Measurements from ENCODE around the gene NUDC.

The NUDC gene

GRCh38 chr1:26956321-26956720, 34.8 kb downstream of the NUDC start:
- Histone ChIP-seq H3K4me1 (ENCODE audit: control insufficient read depth, low read depth, low read length) (no peaks in the 10 kb centered on the region), H3K23ac (ENCODE audit: low read length) (no peak overlapping the region), H2AK5ac (ENCODE audit: low read length) (no peak overlapping the region), H3K36me3 (ENCODE audit: control insufficient read depth, insufficient read depth, low read length) (no peaks in the 10 kb centered on the region), H3K4me3 (ENCODE audit: low read length) (no peak overlapping the region), H3K18ac (ENCODE audit: low read length) (no peak overlapping the region), H4K8ac (ENCODE audit: low read depth, low read length) (no peak overlapping the region), H4K5ac (ENCODE audit: low read length) (no peak overlapping the region), H2BK15ac (replicated peaks; ENCODE audit: low read depth) (no peak overlapping the region), H2BK120ac (ENCODE audit: low read depth, low read length) (no peak overlapping the region), H3K79me1 (ENCODE audit: low read length) (no peaks in the 10 kb centered on the region), H2BK5ac (ENCODE audit: low read length) (no peak overlapping the region), H3K4ac (ENCODE audit: low read depth, low read length) (no peak overlapping the region), H3K4me2 (ENCODE audit: low read length) (no peak overlapping the region), H3K79me2 (ENCODE audit: control insufficient read depth, insufficient read depth, low read length) (peaks cover 1% of the 10 kb centered on the region), H3K27ac (ENCODE audit: low read depth, low read length) (no peak overlapping the region), H3K27me3 (ENCODE audit: insufficient read depth, low read length, poor library complexity) (no peaks in the 10 kb centered on the region), H3K56ac (ENCODE audit: low read length) (no peak overlapping the region), H3K9ac (ENCODE audit: low read length) (no peak overlapping the region)
- no CpG with 5 or more reads among the region's 3 CpGs for WGBS (ENCODE audit: extremely low coverage, insufficient coverage, low lambda C conversion rate)
- DNase-seq: no peak

- no peak overlapping the region for H4K5ac ChIP-seq (ENCODE audit: low read length)
- no peak overlapping the region for H3K23ac ChIP-seq (ENCODE audit: low read length)
Measured at GRCh38 chr1:26957306-26957705, 35.8 kb downstream of the NUDC start.

GRCh38 chr1:26959270-26959669, 37.7 kb downstream of the NUDC start:
- H3K23ac ChIP-seq (ENCODE audit: low read length): peak overlapping the region; percentile 80
- peaks cover 1% of the 10 kb centered on the region for H3K79me2 ChIP-seq (ENCODE audit: control insufficient read depth, insufficient read depth, low read length)
- peak overlapping the region; percentile 85 for H3K4me3 ChIP-seq (ENCODE audit: low read length)

More at GRCh38 chr1:26957306-26957705, 35.8 kb downstream of the NUDC start:
- Histone ChIP-seq H2BK5ac (ENCODE audit: low read length) (no peak overlapping the region), H3K4me3 (ENCODE audit: low read length) (no peak overlapping the region), H3K4me1 (ENCODE audit: control insufficient read depth, low read depth, low read length) (no peaks in the 10 kb centered on the region), H4K8ac (ENCODE audit: low read depth, low read length) (no peak overlapping the region), H3K79me1 (ENCODE audit: low read length) (no peaks in the 10 kb centered on the region), H3K4ac (ENCODE audit: low read depth, low read length) (no peak overlapping the region), H2AK5ac (ENCODE audit: low read length) (no peak overlapping the region), H3K18ac (ENCODE audit: low read length) (no peak overlapping the region), H3K79me2 (ENCODE audit: control insufficient read depth, insufficient read depth, low read length) (peaks cover 1% of the 10 kb centered on the region), H3K27me3 (ENCODE audit: insufficient read depth, low read length, poor library complexity) (no peaks in the 10 kb centered on the region), H3K56ac (ENCODE audit: low read length) (no peak overlapping the region), H2BK15ac (replicated peaks; ENCODE audit: low read depth) (no peak overlapping the region), H3K27ac (ENCODE audit: low read depth, low read length) (no peak overlapping the region), H3K4me2 (ENCODE audit: low read length) (no peak overlapping the region), H3K36me3 (ENCODE audit: control insufficient read depth, insufficient read depth, low read length) (no peaks in the 10 kb centered on the region), H3K9ac (ENCODE audit: low read length) (no peak overlapping the region), H2BK120ac (ENCODE audit: low read depth, low read length) (no peak overlapping the region)
- WGBS (ENCODE audit: extremely low coverage, insufficient coverage, low lambda C conversion rate): no CpG with 5 or more reads among the region's 3 CpGs
- DNase-seq: no peak

GRCh38 chr1:26959722-26960624, 38.4 kb downstream of the NUDC start, which contains the start of gene KDF1:
Gene KDF1, minus strand, starts transcription at chr1:26960468. Its CDS starts 8,088 bp downstream, at chr1:26952380.
- no peaks in the 10 kb centered on the region for H3K79me1 ChIP-seq (ENCODE audit: low read length)
- H3K23ac ChIP-seq (ENCODE audit: low read length): peak within 1 kb of the TSS; percentile 80
- H3K56ac ChIP-seq (ENCODE audit: low read length): peak within 1 kb of the TSS; percentile 97
- H2BK5ac ChIP-seq (ENCODE audit: low read length): no peak within 1 kb of the TSS
- no peaks in the 10 kb centered on the region for H3K4me1 ChIP-seq (ENCODE audit: control insufficient read depth, low read depth, low read length)
- peak; percentile 85 for DNase-seq
- no peak within 1 kb of the TSS for H2BK15ac ChIP-seq (replicated peaks; ENCODE audit: low read depth)
- H3K27me3 ChIP-seq (ENCODE audit: insufficient read depth, low read length, poor library complexity): no peaks in the 10 kb centered on the region
- H2BK120ac ChIP-seq (ENCODE audit: low read depth, low read length): no peak within 1 kb of the TSS
- peak within 1 kb of the TSS; percentile 55 for H3K18ac ChIP-seq (ENCODE audit: low read length)
- peak within 1 kb of the TSS; percentile 85 for H3K4me3 ChIP-seq (ENCODE audit: low read length)
- H4K8ac ChIP-seq (ENCODE audit: low read depth, low read length): peak within 1 kb of the TSS; percentile 30
- no peak within 1 kb of the TSS for H3K4ac ChIP-seq (ENCODE audit: low read depth, low read length)
- WGBS (ENCODE audit: extremely low coverage, insufficient coverage, low lambda C conversion rate): no CpG with 5 or more reads among the region's 86 CpGs
- H3K36me3 ChIP-seq (ENCODE audit: control insufficient read depth, insufficient read depth, low read length): no peaks in the 10 kb centered on the region
- peaks cover 1% of the 10 kb centered on the region for H3K79me2 ChIP-seq (ENCODE audit: control insufficient read depth, insufficient read depth, low read length)
- peak within 1 kb of the TSS; percentile 93 for H3K4me2 ChIP-seq (ENCODE audit: low read length)
- H3K27ac ChIP-seq (ENCODE audit: low read depth, low read length): no peak within 1 kb of the TSS
- peak within 1 kb of the TSS; percentile 88 for H3K9ac ChIP-seq (ENCODE audit: low read length)
- H2AK5ac ChIP-seq (ENCODE audit: low read length): no peak within 1 kb of the TSS
- peak within 1 kb of the TSS; percentile 12 for H4K5ac ChIP-seq (ENCODE audit: low read length)

More at GRCh38 chr1:26959270-26959669, 37.7 kb downstream of the NUDC start:
- Histone ChIP-seq H4K8ac (ENCODE audit: low read depth, low read length) (no peak overlapping the region), H3K9ac (ENCODE audit: low read length) (peak overlapping the region; percentile 88), H2BK15ac (replicated peaks; ENCODE audit: low read depth) (no peak overlapping the region), H3K56ac (ENCODE audit: low read length) (peak overlapping the region; percentile 97), H3K27me3 (ENCODE audit: insufficient read depth, low read length, poor library complexity) (no peaks in the 10 kb centered on the region), H2BK5ac (ENCODE audit: low read length) (no peak overlapping the region), H3K4ac (ENCODE audit: low read depth, low read length) (no peak overlapping the region), H3K18ac (ENCODE audit: low read length) (no peak overlapping the region), H3K36me3 (ENCODE audit: control insufficient read depth, insufficient read depth, low read length) (no peaks in the 10 kb centered on the region), H3K27ac (ENCODE audit: low read depth, low read length) (no peak overlapping the region), H3K4me2 (ENCODE audit: low read length) (peak overlapping the region; percentile 93), H4K5ac (ENCODE audit: low read length) (no peak overlapping the region), H2AK5ac (ENCODE audit: low read length) (no peak overlapping the region), H3K79me1 (ENCODE audit: low read length) (no peaks in the 10 kb centered on the region), H2BK120ac (ENCODE audit: low read depth, low read length) (no peak overlapping the region), H3K4me1 (ENCODE audit: control insufficient read depth, low read depth, low read length) (no peaks in the 10 kb centered on the region)
- DNase-seq: no peak
- no CpG with 5 or more reads among the region's 13 CpGs for WGBS (ENCODE audit: extremely low coverage, insufficient coverage, low lambda C conversion rate)

- H2BK5ac ChIP-seq (ENCODE audit: low read length): no peak overlapping the region
- H4K8ac ChIP-seq (ENCODE audit: low read depth, low read length): no peak overlapping the region
- H3K23ac ChIP-seq (ENCODE audit: low read length): no peak overlapping the region
- no peak overlapping the region for H3K27ac ChIP-seq (ENCODE audit: low read depth, low read length)
- peak overlapping the region; percentile 35 for H3K4me3 ChIP-seq (ENCODE audit: low read length)
- H4K5ac ChIP-seq (ENCODE audit: low read length): peak overlapping the region; percentile 12
- H3K4ac ChIP-seq (ENCODE audit: low read depth, low read length): no peak overlapping the region
- peak overlapping the region; percentile 42 for H3K4me2 ChIP-seq (ENCODE audit: low read length)
- peaks cover 1% of the 10 kb centered on the region for H3K79me2 ChIP-seq (ENCODE audit: control insufficient read depth, insufficient read depth, low read length)
- H2AK5ac ChIP-seq (ENCODE audit: low read length): no peak overlapping the region
- no peak for DNase-seq
- no peak overlapping the region for H2BK120ac ChIP-seq (ENCODE audit: low read depth, low read length)
- no peak overlapping the region for H2BK15ac ChIP-seq (replicated peaks; ENCODE audit: low read depth)
- no peaks in the 10 kb centered on the region for H3K36me3 ChIP-seq (ENCODE audit: control insufficient read depth, insufficient read depth, low read length)
- no peaks in the 10 kb centered on the region for H3K27me3 ChIP-seq (ENCODE audit: insufficient read depth, low read length, poor library complexity)
- H3K9ac ChIP-seq (ENCODE audit: low read length): peak overlapping the region; percentile 79
- H3K79me1 ChIP-seq (ENCODE audit: low read length): no peaks in the 10 kb centered on the region
- no peak overlapping the region for H3K18ac ChIP-seq (ENCODE audit: low read length)
- H3K4me1 ChIP-seq (ENCODE audit: control insufficient read depth, low read depth, low read length): no peaks in the 10 kb centered on the region
- WGBS (ENCODE audit: extremely low coverage, insufficient coverage, low lambda C conversion rate): no CpG with 5 or more reads among the region's 3 CpGs
- H3K56ac ChIP-seq (ENCODE audit: low read length): peak overlapping the region; percentile 87
Measured at GRCh38 chr1:26960625-26960966, 39.1 kb downstream of the NUDC start.
